Sigmoid colon (tissue), 4 donors: Measurements from ENCODE around the gene CHM.

Source experiments
- CTCF ChIP-seq, 4 experiments: fragments of 450-650 bp in 3 of 4; fragments of 200-600 bp in 1 of 4; IDR thresholded peaks; one replicate each; pipeline ENCODE4 v1.5.1; 2016 to 2019; ENCODE audit warnings: antibody characterized with exemption in 4 of 4, mild to moderate bottlenecking in 3 of 4, moderate library complexity in 2 of 4
- POLR2A ChIP-seq, 2 donors: fragments of 450-650 bp; IDR thresholded peaks; one replicate each; pipeline ENCODE4 v1.6.1; 2016; ENCODE audit warnings: antibody characterized with exemption in 2 of 2, mild to moderate bottlenecking in 2 of 2, moderate library complexity in 2 of 2
- POLR2AphosphoS5 ChIP-seq, 4 donors: sonication (generic); formaldehyde crosslinking; IDR thresholded peaks; one replicate each; pipeline ENCODE4 v1.6.1; 2017; ENCODE audit warnings: antibody characterized with exemption in 4 of 4

GRCh38 chrX:85870585-85870984 lies 176.8 kb downstream of the CHM start:
- TF ChIP-seq CTCF (IDR thresholded peaks at IDR 0.05): no peak
- no peak for TF ChIP-seq POLR2A (IDR thresholded peaks at IDR 0.05)
- TF ChIP-seq POLR2AphosphoS5 (IDR thresholded peaks at IDR 0.05): no peak
